Activated CD4-positive, alpha-beta T cell treated with anti-CD3 and anti-CD28 coated beads for 4 hours (primary cell): Measurements from ENCODE around the gene AP3B2.

Experiments
- DNase-seq, 2 donors: peaks; one replicate each; pipeline ENCODE4 v3.0.0-alpha.2; 2020

AP3B2 gene

DNA sequence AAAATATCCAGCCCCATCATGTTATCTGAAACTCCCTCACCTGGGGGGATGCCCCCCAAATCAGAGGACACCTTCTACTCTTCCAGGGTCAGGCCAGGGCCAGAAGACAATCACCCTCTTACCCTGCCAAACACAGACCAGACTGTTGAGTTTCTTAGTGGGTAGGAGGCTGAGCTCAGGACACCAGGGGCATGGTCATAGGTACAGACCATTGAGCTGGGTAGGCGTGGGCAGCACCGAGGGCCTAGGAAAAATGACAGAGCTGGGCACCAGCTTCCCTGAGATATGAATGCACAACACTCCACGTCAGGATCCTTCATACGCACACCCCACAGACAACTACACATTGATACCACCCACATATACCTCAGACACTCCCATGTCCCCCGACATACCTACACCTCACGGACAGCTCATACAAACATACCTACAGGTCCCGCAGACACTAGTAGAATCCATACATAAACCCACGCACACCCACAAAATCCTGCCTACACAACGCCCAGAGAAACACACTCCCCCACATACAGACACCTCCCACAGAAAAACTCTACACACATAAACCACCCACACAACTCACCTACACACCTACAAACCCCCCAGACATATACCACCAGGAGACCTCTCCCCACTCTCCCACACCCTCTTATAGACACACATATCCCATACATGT is 11.8 kb downstream of the AP3B2 start:
- no peak for DNase-seq

DNA sequence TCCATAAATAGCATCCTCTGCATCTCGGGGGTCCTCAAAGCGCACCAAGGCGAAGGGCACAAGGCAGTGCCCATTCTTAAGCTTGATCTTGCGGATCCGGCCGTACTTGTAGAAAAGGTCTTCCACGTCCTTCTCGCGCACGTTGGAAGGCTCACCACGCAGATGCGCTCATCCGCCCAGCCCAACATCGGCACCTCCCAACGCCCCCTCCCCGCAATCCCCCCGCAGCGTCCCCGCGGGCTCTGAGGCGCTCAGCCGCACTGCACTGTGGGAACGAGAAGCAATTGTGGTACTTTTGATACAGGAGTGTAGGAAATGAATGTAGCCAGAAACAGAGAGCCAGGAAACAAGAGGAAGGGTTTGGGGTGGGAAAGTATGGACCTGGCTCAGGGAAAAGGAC is 17.5 kb downstream of the AP3B2 start:
- DNase-seq = no peak

DNA sequence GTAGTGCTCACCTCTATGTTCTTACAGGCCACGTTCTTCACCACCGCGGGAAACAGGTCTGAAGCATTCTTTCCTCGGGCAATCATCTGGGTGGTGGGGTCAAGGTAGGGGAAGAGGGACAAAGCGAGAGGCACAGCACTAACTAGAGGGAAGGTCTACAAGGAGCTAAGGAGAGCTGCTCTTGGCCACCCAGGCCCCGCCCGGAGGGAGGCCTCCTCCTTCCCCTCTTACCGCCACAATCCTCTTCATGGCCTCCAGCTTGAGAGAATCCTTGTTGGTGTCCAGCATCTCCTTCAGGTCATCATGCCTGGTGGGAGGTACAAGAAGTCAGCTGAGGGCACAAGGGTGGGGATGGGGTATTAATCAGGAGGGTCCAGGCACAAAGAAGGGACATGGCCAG is 20.5 kb downstream of the AP3B2 start:
- no peak for DNase-seq

DNA sequence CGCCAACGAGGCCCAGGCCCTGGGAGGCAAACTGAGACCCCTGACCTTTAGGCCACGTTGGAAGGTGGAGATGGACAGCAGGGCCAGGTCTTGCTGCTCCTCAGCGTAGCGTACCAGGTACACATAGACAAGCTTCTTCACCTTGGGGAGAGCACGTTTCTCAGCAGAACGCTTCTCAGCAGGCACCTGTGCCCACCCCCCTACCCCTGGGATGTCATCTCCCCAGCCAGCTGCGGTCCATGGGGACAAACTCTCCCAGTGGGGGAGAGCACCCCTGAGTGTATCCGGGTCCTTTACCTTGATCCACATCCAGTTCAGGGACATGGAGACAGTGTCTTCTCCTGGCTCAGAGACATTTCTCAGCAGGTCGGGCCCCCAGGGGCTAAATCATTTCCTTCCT is 21.0 kb downstream of the AP3B2 start:
- no peak for DNase-seq

DNA sequence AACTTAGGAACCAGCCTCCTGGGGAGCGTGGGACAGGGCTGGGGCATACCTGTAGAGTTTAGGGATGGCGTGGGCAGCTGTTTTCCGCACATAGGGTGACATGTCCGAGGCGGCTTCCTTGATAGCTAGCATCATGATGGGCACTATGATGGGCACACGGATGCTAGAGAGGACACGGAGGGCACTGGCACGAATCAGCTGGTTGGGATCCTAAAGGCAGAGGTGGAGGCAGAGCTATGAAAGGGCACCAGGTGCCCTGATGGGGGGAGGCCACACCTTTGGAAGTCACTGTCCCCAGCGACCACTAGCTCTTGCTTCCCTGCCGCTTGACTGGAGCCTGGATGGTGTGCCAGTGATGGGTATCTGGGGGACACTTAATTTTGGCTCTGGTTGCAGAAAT is 28.3 kb downstream of the AP3B2 start:
- DNase-seq = no peak

DNA sequence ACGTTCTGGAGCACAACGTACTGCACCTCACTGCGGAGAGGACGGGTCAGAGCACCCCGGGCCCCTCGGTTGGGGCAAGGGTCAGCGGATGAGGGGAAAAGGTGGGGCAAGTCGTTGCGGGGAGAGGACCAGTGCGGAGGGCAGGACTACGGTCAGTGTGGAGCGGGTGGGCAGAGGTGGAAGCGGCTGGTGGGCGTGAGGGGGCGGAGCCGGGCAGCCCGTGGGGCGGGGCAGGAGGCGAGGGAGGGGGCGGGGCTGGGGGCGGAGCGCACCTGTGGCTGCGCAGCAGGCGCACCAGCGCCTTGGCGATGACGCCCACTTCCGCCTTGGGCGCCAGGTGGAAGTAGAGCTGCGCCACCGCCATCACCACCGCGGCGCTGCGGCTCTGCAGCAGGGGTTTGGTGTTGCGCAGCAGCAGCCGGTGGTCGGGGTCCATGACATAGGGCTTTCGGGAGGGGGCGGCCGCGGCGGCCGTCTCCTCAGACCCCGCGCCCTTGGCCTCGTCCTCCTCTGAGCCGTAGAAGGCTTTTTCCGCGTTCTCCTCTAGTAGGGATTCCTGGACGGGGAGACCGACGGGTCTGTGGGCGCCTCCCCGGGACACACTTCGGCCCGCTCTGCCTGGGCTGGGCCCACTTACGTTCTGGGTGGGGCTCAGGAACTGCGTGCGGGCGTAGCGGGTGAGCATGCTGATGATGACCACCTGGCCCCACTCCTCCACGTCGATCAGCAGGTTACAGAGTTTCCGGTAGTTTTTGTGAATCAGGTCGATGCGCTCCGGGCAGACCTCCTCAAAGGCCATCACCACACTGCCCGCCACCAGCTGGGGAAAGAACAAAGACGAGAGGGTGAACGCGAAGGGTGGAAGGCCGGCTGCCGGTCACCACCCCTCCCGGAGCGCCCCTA is 29.2 kb downstream of the AP3B2 start:
- peak; percentile 77 to 83 for DNase-seq

DNA sequence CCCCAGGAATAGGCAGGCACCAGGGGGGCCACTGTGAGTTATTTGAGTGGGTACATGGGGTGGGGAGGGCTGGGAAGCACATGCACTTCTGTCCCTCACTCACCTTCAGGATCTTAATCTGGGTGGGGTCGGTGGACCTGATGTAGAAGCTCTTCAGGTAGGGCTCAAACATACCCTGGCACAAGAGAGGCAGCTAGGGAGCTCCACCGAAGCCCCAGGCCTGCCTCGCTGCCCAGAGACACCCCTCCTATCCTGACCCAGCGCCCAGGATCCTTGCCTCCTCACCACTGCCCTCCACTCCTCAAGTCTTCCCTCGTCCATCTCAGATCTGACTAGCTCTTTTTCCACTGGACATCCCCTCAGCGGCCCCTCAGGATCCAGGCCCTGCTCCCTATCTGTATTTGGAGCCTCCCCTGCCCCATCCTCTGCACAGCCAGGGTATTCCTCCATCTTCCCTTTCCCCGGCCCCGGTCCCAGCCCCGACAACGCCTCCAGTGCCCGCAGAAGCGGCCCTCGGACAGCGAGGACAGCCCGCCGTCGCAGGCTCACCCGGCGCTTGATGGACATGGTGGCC is 30.0 kb downstream of the AP3B2 start:
- no peak for DNase-seq

DNA sequence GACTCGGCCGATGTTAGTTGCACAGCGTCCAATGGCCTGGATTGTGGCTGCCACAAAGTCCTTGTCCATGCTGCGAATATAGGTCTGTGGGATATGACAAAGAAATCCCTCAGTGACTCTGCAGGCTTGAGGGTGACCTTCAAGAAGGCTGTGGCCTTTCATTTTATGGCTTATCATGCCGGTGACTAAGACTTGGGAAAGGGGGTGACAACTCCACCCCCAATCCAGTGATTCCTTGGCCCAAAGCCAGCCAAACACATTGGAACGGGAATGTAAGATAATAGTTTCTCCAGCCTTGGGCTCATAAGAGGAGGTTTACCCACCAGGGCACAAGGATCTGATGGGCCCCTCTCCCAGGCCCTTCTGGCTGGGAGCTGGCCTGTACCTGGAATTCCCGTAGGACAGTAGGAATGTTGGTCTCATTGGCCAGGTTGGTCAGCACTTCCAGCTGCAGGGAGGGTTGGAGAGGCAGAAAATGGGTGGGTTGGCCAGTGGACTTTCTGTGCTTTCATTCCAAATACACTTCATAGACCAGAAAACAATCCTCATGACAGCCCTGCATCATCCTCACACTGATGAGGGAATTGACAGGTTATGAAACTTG is 31.9 kb downstream of the AP3B2 start:
- no peak for DNase-seq

DNA sequence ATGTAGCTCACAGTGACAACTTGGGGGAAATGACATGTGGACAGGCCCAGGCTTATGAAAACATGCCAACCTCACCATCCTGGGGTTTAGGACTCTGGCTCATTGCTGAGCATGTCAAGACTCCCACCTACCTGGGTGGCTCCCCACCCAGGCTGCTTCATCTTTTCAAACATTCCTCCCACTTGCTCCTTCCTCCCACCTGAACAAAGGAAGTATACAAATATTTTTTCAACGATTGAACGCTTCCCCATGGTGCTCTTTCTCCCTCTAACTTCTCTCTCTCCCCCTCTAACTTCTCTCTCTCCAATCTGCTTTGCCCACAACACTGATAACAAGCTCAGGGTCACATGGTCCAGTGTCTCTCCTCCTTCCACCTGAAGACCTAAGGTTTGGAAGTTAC is 34.8 kb downstream of the AP3B2 start:
- no peak for DNase-seq

DNA sequence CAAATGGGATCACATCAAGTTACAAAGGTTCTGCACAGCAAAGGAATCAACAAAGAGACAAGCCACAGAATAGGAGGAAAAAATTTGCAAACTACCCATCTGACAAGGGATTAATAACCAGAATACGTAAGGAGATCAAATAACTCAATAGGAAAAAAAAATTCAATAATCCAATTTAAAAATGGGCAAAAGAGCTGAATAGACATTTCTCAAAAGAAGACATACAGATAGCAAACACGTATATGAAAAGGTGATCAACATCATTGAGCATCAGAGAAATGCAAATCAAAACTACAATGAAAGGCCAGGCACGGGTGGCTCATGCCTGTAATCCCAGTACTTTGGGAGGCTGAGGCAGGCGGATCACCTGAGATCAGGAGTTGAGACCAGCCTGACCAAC is 39.0 kb downstream of the AP3B2 start:
- no peak for DNase-seq

DNA sequence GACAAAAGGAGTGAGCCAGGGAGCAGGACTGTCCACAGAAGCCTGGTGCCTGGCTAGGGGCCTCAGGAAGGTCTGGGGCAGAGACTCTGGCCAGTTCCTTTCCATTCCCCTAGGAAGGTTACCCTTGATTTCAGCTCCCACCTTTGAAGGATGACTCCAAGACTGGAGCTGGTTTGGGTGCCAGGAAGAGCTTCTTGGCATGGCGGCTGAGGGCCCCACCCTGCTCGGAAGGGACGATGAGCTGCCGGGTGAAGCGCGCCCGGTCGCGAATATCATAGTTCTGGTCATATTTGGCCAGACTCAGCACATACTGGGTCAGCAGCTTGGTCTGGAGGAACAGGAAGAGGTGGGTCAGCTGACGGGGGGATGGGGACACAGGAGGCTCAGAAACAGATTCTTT is 43.1 kb downstream of the AP3B2 start:
- DNase-seq = no peak

DNA sequence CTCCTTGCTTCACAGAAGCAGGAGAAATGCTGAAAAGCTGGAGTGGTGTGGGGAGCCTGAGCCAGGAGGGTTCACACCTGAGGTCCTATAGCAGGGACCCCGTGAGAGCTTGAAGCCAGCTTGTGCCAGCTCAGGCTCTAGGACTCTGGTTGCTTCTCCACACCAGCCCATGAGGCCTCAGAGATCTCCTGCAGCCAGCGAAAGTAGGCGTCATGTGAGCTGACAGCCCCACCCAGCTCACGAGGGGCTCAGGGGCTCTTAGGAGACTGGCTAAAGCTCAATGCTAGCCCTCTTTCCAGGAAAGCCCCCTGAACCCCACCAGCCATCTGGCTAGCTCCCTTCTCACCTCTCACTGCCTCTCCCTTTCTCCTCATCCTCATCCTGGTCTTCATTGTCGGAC is 45.7 kb downstream of the AP3B2 start:
- no peak for DNase-seq

DNA sequence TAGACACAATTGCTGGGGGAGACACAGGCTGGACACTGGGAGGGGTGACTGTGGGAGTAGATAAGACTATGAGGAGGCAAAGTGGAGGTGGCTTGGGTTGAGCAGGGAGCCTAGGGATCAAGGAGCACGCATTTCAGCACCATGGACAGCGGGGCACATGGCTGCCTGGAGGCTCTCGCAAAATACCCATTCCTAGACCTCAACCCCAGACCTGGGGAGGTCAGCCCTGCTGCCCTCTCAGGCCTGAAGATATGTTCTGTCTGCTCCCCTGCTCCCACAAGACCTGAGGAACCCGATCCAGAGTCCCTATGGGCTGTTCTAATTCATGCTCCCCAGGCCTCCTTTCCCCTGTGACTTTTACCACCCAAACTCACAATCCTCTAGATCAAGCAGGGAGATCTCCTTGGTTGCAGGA is 46.5 kb downstream of the AP3B2 start:
- DNase-seq = peak in 1 of 2 donors; percentile 24

DNA sequence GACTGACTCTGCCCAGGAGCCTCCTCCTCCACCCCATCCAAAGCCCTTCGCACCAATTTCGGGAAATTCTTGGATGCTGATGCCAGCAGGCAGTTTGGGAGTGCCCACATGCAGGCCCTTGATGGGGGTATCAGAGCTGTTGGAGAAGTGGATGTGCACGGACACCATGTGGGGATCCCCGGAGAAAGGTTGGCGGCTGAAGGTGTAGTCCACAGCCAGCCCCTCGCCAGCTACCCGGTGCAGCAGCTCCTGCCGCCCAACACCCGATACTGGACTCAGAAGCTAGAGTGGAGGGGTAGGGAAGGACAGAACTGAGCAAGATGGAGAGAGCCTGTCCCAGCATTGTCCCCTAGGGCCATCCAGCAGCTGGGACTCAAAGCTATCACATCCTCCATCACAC is 47.0 kb downstream of the AP3B2 start:
- no peak for DNase-seq

DNA sequence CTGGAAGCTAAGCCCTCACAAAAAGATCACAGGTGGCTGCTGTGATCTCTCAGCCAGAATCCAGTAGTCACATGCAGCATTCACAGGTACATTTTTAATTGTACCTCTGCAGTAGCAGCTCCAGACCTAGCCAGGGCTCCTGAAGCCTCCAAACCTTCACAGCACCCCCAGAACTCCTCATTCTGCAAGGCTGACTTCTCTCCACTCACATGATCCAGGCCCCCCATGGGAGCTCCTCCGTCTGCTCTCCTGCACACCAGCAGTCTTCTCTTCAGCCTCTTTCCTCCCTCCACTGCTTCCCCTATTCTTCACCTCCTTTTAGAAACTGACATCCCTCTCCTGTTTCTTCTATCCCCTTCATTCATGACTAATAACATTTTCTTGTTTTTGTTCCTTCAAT is 49.3 kb downstream of the AP3B2 start:
- no peak for DNase-seq

DNA sequence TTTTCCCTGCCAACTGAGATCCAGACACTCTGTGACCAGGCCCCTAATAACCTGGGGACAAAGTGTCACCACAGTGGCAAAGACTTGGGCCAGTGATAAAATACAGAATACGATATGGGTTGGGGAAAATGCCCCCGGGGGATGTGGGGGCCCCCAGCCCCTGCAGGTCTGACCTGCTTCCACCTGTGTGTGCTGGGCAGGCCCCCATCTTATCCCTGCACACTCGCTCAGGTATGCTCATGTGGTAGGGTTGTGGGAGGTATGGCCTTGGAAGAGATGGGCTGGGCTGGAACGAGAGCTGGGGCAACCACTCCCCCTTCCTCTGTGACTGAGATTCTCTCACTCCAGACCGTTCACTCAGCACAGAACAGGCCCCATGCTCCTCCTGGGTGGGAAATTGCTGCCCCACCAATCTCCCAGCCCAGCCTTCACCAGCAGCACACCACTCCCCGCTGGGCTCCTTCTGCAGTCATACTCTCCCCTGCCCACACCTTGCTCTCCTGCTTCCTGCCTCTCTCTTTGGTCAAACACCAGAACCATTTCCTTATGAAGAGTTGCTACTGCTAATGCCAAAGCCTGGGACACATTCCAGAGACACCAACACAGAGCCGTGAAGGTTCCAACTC is 52.9 kb downstream of the AP3B2 start:
- no peak for DNase-seq

DNA sequence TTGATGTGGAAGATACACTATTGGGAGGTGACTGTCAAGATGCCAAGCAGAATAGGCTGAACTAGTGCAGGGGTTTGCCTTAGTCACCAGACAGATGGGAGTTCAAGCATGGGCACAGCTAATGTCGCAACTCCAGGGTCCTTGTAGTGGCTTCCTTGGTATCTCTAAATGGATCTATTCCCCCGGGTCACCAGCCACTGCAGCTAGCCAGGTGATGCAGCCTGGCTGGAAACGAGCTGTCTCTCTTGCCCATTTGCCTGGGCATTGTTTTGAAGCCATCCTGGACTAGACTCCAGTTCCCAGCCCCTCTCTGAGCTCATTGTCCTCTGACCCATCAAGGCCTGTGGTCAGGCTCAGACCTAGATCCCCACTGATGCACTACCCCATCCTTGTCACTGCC is 54.1 kb downstream of the AP3B2 start:
- no peak for DNase-seq

DNA sequence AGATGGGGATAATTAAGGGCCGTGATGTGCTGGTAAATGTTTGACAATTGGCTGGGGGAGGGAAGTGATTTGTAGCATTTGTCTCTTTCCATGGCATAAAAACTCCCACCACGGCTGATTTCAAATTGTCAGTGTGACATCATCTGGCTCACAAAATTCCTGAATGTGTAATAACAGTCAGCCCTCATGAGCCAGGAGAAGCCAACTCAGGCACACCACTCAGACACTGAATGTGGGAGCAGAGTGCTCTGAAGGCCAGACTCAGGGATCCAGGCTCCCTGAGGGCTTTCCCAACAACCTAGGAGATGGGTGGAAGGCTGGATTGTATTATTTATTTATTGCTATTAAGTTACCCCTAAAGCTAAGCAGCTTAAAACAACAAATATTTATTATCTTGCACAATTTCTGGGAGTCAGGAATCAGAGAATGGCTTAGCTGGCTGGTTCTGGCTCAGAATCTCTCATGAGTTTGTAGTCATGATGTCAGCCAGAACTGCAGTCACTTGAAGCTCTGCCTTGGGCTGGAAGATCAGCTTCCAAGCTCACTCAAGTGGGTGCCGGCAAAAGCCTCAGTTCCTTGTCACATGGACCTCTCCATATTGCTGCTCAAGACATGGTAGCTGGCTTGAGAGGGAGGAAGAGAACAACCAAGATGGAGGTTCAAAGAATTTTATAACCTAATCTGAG is 56.0 kb downstream of the AP3B2 start:
- DNase-seq = no peak

DNA sequence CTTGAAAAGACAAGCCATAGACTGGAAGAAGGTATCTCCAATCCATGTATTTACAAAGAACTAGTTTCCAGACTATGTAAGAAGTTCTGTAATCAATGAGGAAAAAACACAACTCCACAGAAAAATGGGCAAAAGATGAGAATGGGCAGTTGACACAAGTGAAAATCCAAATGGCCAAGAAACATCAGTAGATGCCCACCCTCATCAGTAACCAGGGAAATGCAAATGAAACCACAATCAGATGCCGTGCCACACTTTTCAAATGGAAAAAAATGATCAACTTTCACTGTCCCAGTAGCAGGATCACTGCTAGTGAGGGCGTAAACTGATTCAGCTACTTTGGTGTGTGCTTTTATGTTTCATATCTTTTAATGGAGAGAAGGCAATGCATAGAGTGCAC is 58.0 kb downstream of the AP3B2 start:
- no peak for DNase-seq

DNA sequence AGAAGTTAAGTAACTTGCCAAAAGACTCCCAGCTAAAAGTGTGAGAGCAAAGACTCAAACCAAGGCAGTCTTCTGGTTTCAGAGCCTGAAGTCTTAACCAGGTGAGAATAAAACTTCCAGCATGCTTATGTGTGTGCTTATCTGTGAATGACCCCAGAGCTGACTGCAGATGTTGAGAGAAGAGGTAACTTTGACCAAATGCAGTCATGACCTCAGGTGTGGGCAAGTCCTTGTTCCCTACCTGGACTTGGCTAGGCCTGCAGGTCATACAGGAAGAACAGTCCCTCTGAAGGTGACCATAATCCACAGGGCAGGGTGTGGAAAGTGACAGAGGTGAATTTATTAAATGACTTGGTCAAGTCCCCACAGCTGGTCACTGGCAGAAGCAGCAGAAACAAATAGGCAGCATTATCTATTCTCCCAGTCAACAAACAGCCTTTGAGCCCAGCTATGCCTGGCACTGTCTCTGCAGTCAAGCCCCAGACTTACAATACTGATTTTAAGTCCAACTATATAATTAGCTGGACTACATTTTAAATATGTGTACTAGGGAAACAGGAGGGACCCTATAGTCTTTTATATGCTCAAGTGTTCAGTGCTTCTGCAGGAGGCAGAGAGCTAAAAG is 59.5 kb downstream of the AP3B2 start:
- DNase-seq = no peak

DNA sequence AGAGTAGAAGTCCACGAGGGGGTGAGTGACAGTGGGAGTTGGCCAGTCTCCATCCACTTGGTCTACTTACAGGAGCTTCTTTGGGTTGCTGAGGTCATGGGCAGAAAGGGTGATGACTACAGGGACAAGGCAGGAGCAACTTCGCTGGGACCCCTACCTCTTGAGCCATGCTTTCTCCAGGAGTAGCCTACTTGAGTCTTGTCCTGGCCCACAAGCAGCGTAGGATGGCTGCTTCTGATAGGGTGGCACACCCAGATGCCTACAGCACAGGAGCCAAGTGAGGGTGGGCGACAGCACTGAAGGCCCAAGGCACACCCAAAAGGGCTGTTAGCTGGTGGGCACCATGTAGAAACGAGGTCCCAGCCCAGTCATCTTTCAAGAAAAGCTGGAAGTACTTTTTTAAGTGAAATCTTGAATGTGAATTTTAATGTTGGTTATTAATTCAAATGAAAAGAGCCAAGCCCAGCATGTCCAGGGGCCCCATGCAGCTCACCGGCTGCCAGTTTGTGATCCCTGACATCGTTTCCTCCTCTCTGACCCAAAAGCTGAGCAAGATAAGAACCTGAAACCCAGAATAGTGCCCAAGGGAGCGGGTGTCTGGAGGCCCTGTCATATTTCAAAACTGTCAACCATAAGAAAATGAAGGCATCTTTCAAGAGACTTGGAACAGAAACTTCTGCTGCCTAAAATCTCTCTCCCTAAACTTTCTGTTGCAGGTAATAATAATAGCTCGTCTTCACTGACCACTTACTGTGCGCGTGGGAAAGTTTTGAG is 60.3 kb downstream of the AP3B2 start:
- no peak for DNase-seq
